HEK293T (cell line): ENCODE data around the gene CBFA2T3.

Source experiments
- HDGF ChIP-seq: fragments of 450-650 bp; IDR thresholded peaks from 2 replicates; pipeline ENCODE4 v1.6.1; 2017; ENCODE audit warnings: antibody characterized with exemption, borderline replicate concordance
- SUZ12 ChIP-seq: fragments of 450-650 bp; IDR thresholded peaks from 2 replicates; pipeline ENCODE4 v1.6.1; 2016; ENCODE audit warnings: mild to moderate bottlenecking

GRCh38 chr16:88974080-88974915 is 2.7 kb downstream of the CBFA2T3 start:
- no peak for TF ChIP-seq HDGF
- TF ChIP-seq SUZ12, result no peak
